GM18951 (cell line): ENCODE measurements around the gene ENC1.

Source experiments
- POLR2A ChIP-seq: IDR thresholded peaks from 4 replicates; pipeline ENCODE4 v1.6.1; 2011; ENCODE audit warnings: mild to moderate bottlenecking; ENCODE audit not compliant: insufficient read length, insufficient read depth; ENCODE audit errors: extremely low read depth
- in situ Hi-C: fragments of 300-500 bp; cut with MboI; formaldehyde crosslinking; loops from one replicate; pipeline ENCODE4 v1.12.0; 2022; ENCODE audit warnings: low sequenced_read_pairs, mixed read lengths, inconsistent platforms; ENCODE audit not compliant: unreplicated experiment

The ENC1 gene

GRCh38 chr5:74579215-74579614 lies 61.3 kb downstream of the ENC1 start:
- in situ Hi-C loops = no loop called here
- TF ChIP-seq POLR2A = no peak

DNA sequence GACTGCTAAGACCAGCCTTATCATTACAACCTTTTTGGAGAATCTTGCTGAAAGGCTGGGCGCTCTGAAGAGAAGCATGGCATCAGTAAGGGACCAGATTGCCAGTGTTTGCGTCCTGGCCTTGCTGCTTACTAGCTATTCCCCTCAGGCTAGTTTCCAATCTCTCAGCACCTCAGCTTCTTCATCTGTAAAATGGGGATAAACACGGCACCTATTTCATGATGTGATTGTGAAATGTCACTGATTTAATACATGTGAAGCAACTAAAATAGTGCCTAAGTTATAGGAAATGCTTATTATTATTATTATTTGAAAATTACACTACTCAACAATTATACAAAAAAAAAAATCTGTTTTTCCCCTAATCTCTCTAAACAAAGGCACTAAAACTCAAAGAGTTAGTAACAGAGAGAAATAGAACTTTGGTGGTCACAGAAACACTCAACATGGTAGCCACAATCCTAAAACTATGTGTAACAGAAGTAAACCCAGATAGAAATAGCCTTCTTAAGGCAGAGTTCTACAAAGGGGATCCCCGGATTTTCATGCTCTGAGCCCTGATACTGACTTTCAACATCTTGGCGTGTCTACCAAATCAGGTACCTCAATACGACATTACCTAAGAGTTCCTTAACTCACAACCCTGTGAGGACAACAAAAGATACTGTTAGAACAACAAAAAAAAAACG lies 62.0 kb downstream of the ENC1 start:
- in situ Hi-C loops = no loop called here
- no peak for TF ChIP-seq POLR2A
